Smooth muscle cell of the umbilical artery (primary cell): ENCODE data around the gene CCDC142. TPM values are rescaled to one million over a fixed set of nuclear protein-coding genes. Genes with fewer than 3 reads are reported as not detected.

Experiments used
- total RNA-seq: library from RNA; depleted of rRNA; stranded (reverse); fragments of >200 nt; gene quantifications from 2 replicates; pipeline ENCODE4 v1.2.3, GENCODE V29; 2014

Gene CCDC142
- total RNA-seq, 1 donor from 2014 or later: 23.2 TPM

Other genes starting within 250 kb of the CCDC142 start
- gene SLC4A5, start 139.6 kb downstream of the CCDC142 start, total RNA-seq: 0.83 TPM in 1 of 2 replicates, not detected in the other
- gene DCTN1, start 102.7 kb downstream of the CCDC142 start, total RNA-seq: 153 and 193 TPM in 2 replicates
- 0.30 and 0.78 TPM in 2 replicates for gene C2orf81, start 61.4 kb downstream of the CCDC142 start, total RNA-seq
- gene WDR54, start 61.3 kb downstream of the CCDC142 start, total RNA-seq: 31.8 and 48.3 TPM in 2 replicates
- gene RTKN, start 41.1 kb downstream of the CCDC142 start, total RNA-seq: 14.6 and 17.6 TPM in 2 replicates
- 10.4 and 20.2 TPM in 2 replicates for gene INO80B, start 27.9 kb downstream of the CCDC142 start, total RNA-seq
- gene WBP1, start 24.6 kb downstream of the CCDC142 start, total RNA-seq: 34.3 and 62.7 TPM in 2 replicates
- gene MOGS, start 17.6 kb downstream of the CCDC142 start, total RNA-seq: 96.2 and 110 TPM in 2 replicates
- gene MRPL53, start 10.3 kb downstream of the CCDC142 start, total RNA-seq: 16.4 and 25.2 TPM in 2 replicates
- 12.8 and 13.9 TPM in 2 replicates for gene TTC31, start 83 bp upstream of the CCDC142 start, total RNA-seq
- 1.3 and 1.8 TPM in 2 replicates for gene LBX2, start 16.6 kb upstream of the CCDC142 start, total RNA-seq
- 18.2 and 28.2 TPM in 2 replicates for gene PCGF1, start 24.7 kb upstream of the CCDC142 start, total RNA-seq
- gene TLX2, start 31.5 kb upstream of the CCDC142 start, total RNA-seq: not detected in 2 replicates
- gene DQX1, start 43.2 kb upstream of the CCDC142 start, total RNA-seq: 0.32 TPM in 1 of 2 replicates, not detected in the other
- 53.9 and 72.8 TPM in 2 replicates for gene AUP1, start 46.7 kb upstream of the CCDC142 start, total RNA-seq
- gene HTRA2, start 46.9 kb upstream of the CCDC142 start, total RNA-seq: 29.3 and 36.5 TPM in 2 replicates
- 87.4 and 203 TPM in 2 replicates for gene LOXL3, start 70.9 kb upstream of the CCDC142 start, total RNA-seq
- gene DOK1, start 71.7 kb upstream of the CCDC142 start, total RNA-seq: 28.6 and 32.1 TPM in 2 replicates
- under 0.01 and 0.05 TPM in 2 replicates for gene M1AP, start 165.3 kb upstream of the CCDC142 start, total RNA-seq
- gene SEMA4F, start 171.2 kb upstream of the CCDC142 start, total RNA-seq: 6.8 and 13.7 TPM in 2 replicates